Renal pelvis (tissue), 12 donors: ENCODE measurements around the gene C11orf54. TPM values are rescaled to one million over a fixed set of nuclear protein-coding genes. Genes with fewer than 3 reads are reported as not detected.

ENCODE experiments used
- DNase-seq: peaks from one replicate; pipeline ENCODE4 v3.0.0-alpha.2; 2013
- long read RNA-seq, 16 experiments: transcript quantifications; one replicate each; lab custom pipeline, GENCODE V29; 2026
- polyA plus RNA-seq, 3 donors: library from polyadenylated mRNA; unstranded; fragments of 120-200 nt; gene quantifications; one replicate each; pipeline ENCODE4 v1.2.1, GENCODE V29; 2013; ENCODE audit not compliant: insufficient read length in 3 of 3

C11orf54 gene
- 100 to 1,000 TPM; 149 to 241 (median 217) TPM for polyA plus RNA-seq
- long read RNA-seq, donor 1, transcript C11orf54-201 (9 exons, 2,522 nt): minor isoform, 6 of 93 reads
- long read RNA-seq, donor 1, transcript C11orf54-202 (9 exons, 1,733 nt): major isoform, 15 of 93 reads
- long read RNA-seq, donor 1, partial matches to known transcripts: 46 of 93 reads
- long read RNA-seq, donor 1, other reads (novel, unspliced or antisense): 22 of 93 reads
- long read RNA-seq, donor 2, full-length matches to known transcripts: 28 of 48 reads
- long read RNA-seq, donor 2, partial matches to known transcripts: 0 of 48 reads
- long read RNA-seq, donor 2, other reads (novel, unspliced or antisense): 20 of 48 reads
- long read RNA-seq, donor 3, full-length matches to known transcripts: 30 of 35 reads
- long read RNA-seq, donor 3, partial matches to known transcripts: 5 of 35 reads
- long read RNA-seq, donor 3, other reads (novel, unspliced or antisense): 0 of 35 reads
- long read RNA-seq, donor 4, transcript C11orf54-202 (9 exons, 1,733 nt): major isoform, 21 of 48 reads
- long read RNA-seq, donor 4, partial matches to known transcripts: 0 of 48 reads
- long read RNA-seq, donor 4, other reads (novel, unspliced or antisense): 22 of 48 reads
- long read RNA-seq, donor 5, transcript C11orf54-202 (9 exons, 1,733 nt): major isoform, 11 of 19 reads
- long read RNA-seq, donor 5, partial matches to known transcripts: 0 of 19 reads
- long read RNA-seq, donor 5, other reads (novel, unspliced or antisense): 8 of 19 reads
- long read RNA-seq, donor 6, transcript C11orf54-202 (9 exons, 1,733 nt): major isoform, 14 of 48 reads
- long read RNA-seq, donor 6, partial matches to known transcripts: 12 of 48 reads
- long read RNA-seq, donor 6, other reads (novel, unspliced or antisense): 16 of 48 reads
- long read RNA-seq, donor 7, transcript C11orf54-202 (9 exons, 1,733 nt): major isoform, 27 of 100 reads
- long read RNA-seq, donor 7, transcript C11orf54-212 (4 exons, 903 nt): minor isoform, 5 of 100 reads
- long read RNA-seq, donor 7, partial matches to known transcripts: 29 of 100 reads
- long read RNA-seq, donor 7, other reads (novel, unspliced or antisense): 35 of 100 reads
- long read RNA-seq, donor 8, partial matches to known transcripts: 0 of 2 reads
- long read RNA-seq, donor 8, other reads (novel, unspliced or antisense): 0 of 2 reads
- long read RNA-seq, donor 9, full-length matches to known transcripts: 37 of 95 reads
- long read RNA-seq, donor 9, partial matches to known transcripts: 38 of 95 reads
- long read RNA-seq, donor 9, other reads (novel, unspliced or antisense): 20 of 95 reads
- long read RNA-seq, donor 10, transcript C11orf54-202 (9 exons, 1,733 nt): major isoform, 14 of 72 reads
- long read RNA-seq, donor 10, partial matches to known transcripts: 33 of 72 reads
- long read RNA-seq, donor 10, other reads (novel, unspliced or antisense): 21 of 72 reads
- long read RNA-seq, donor 11, full-length matches to known transcripts: 14 of 32 reads
- long read RNA-seq, donor 11, partial matches to known transcripts: 0 of 32 reads
- long read RNA-seq, donor 11, other reads (novel, unspliced or antisense): 18 of 32 reads
- long read RNA-seq, donor 12, full-length matches to known transcripts: 48 of 147 reads
- long read RNA-seq, donor 12, partial matches to known transcripts: 67 of 147 reads
- long read RNA-seq, donor 12, other reads (novel, unspliced or antisense): 32 of 147 reads
- long read RNA-seq, donor 13, full-length matches to known transcripts: 15 of 24 reads
- long read RNA-seq, donor 13, partial matches to known transcripts: 0 of 24 reads
- long read RNA-seq, donor 13, other reads (novel, unspliced or antisense): 9 of 24 reads
- long read RNA-seq, donor 14: 0 reads
- long read RNA-seq, donor 15, full-length matches to known transcripts: 42 of 61 reads
- long read RNA-seq, donor 15, partial matches to known transcripts: 5 of 61 reads
- long read RNA-seq, donor 15, other reads (novel, unspliced or antisense): 14 of 61 reads
- long read RNA-seq, donor 16, transcript C11orf54-202 (9 exons, 1,733 nt): major isoform, 18 of 108 reads
- long read RNA-seq, donor 16, partial matches to known transcripts: 67 of 108 reads
- long read RNA-seq, donor 16, other reads (novel, unspliced or antisense): 19 of 108 reads

GRCh38 chr11:93741094-93741881 lies at the start of gene C11orf54, which contains the start of gene TAF1D:
Gene C11orf54, plus strand, starts transcription at chr11:93741672. Its CDS starts 5,722 bp downstream, at chr11:93747394.
Gene TAF1D, minus strand, starts transcription at chr11:93741495. Its CDS starts 2,191 bp downstream, at chr11:93739304.
- DNase-seq: peak; percentile 98

- DNase-seq: no peak
Measured at GRCh38 chr11:93694109-93694508, 47.4 kb upstream of the C11orf54 start.

GRCh38 chr11:93694557-93694956 lies 46.9 kb upstream of the C11orf54 start:
- DNase-seq: no peak

- DNase-seq: no peak
Measured at GRCh38 chr11:93697611-93698010, 43.9 kb upstream of the C11orf54 start.

- no peak for DNase-seq
Measured at GRCh38 chr11:93700830-93701229, 40.6 kb upstream of the C11orf54 start.

GRCh38 chr11:93704237-93704636 lies 37.2 kb upstream of the C11orf54 start:
- no peak for DNase-seq

- DNase-seq: no peak
Measured at GRCh38 chr11:93710239-93710638, 31.2 kb upstream of the C11orf54 start.

GRCh38 chr11:93712678-93713077 lies 28.8 kb upstream of the C11orf54 start:
- DNase-seq: no peak

GRCh38 chr11:93715797-93716396 lies 25.6 kb upstream of the C11orf54 start:
- no peak for DNase-seq

GRCh38 chr11:93717501-93717900 lies 24.0 kb upstream of the C11orf54 start:
- DNase-seq: no peak

GRCh38 chr11:93718057-93718563 lies 23.4 kb upstream of the C11orf54 start:
- no peak for DNase-seq

- DNase-seq: no peak
Measured at GRCh38 chr11:93719310-93719709, 22.2 kb upstream of the C11orf54 start.

GRCh38 chr11:93720522-93720921 lies 20.9 kb upstream of the C11orf54 start:
- DNase-seq: no peak

GRCh38 chr11:93724089-93724488 lies 17.4 kb upstream of the C11orf54 start:
- no peak for DNase-seq

GRCh38 chr11:93727985-93728791 lies 13.3 kb upstream of the C11orf54 start:
- no peak for DNase-seq

- DNase-seq: no peak
Measured at GRCh38 chr11:93728792-93729128, 12.7 kb upstream of the C11orf54 start.

- DNase-seq: no peak
Measured at GRCh38 chr11:93729129-93729616, 12.3 kb upstream of the C11orf54 start.
